GM21529 (cell line): Measurements from ENCODE around the gene TNXB.
"Not testable (repeated sequence)": the region's sequence is repeated elsewhere in the genome, so short reads cannot be mapped to it uniquely, and the experiment has no call there.

Experiments used
- ATAC-seq: cut with Tn5 transposase; IDR thresholded peaks from one replicate; pipeline ENCODE4 v1.9.1; 2021; ENCODE audit not compliant: unreplicated experiment

TNXB gene

GRCh38 chr6:32008616-32009015 lies 100.5 kb downstream of the TNXB start:
- not testable (repeated sequence) for ATAC-seq

DNA sequence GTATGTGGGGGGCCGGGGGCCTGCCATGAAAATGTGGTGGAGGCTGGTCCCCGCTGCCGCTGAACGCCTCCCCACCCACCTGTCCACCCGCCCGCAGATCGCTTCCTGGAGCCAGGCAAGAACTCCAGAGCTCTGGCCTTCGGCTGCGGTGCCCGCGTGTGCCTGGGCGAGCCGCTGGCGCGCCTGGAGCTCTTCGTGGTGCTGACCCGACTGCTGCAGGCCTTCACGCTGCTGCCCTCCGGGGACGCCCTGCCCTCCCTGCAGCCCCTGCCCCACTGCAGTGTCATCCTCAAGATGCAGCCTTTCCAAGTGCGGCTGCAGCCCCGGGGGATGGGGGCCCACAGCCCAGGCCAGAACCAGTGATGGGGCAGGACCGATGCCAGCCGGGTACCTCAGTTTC lies 101.1 kb downstream of the TNXB start:
- ATAC-seq, result not testable (repeated sequence)

- ATAC-seq, result not testable (repeated sequence)
Measured at GRCh38 chr6:32007086-32007485, 102.1 kb downstream of the TNXB start.

- ATAC-seq, result not testable (repeated sequence)
Measured at GRCh38 chr6:32005991-32006529, 103.1 kb downstream of the TNXB start.

DNA sequence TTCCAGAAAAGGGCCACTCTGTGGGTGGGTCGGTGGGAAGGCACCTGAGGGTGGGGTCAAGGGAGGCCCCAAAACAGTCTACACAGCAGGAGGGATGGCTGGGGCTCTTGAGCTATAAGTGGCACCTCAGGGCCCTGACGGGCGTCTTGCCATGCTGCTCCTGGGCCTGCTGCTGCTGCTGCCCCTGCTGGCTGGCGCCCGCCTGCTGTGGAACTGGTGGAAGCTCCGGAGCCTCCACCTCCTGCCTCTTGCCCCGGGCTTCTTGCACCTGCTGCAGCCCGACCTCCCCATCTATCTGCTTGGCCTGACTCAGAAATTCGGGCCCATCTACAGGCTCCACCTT lies 103.6 kb downstream of the TNXB start:
- ATAC-seq, result not testable (repeated sequence)

DNA sequence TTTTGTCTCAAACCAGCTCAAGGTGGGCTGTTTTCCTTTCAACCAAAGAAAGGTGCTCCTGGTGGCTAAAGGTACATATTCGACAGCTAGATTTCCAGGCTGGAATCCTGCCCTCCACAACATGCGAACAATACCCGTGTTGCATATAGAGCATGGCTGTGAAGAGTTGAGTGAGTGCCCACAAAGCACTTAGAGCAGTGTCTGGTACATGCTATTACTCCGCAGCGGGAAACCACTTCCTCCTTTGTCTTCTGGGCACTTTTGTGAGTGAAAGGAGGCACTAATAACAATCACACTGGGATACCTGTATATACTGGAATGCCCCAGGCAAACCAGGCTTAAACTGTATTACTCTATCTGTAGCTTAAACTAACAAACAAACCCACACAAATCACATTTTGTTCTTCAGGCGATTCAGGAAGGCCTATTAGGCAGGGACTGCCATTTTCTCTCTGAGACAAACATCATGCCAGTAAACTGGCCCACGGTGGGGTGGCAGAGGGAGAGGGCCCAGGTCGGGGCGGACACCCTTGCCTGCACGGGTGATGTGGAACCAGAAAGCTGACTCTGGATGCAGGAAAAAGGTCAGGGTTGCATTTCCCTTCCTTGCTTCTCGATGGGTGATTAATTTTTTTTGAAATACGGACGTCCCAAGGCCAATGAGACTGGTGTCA lies 104.1 kb downstream of the TNXB start:
- not testable (repeated sequence) for ATAC-seq

- ATAC-seq, result not testable (repeated sequence)
Measured at GRCh38 chr6:32004393-32004792, 104.7 kb downstream of the TNXB start.

DNA sequence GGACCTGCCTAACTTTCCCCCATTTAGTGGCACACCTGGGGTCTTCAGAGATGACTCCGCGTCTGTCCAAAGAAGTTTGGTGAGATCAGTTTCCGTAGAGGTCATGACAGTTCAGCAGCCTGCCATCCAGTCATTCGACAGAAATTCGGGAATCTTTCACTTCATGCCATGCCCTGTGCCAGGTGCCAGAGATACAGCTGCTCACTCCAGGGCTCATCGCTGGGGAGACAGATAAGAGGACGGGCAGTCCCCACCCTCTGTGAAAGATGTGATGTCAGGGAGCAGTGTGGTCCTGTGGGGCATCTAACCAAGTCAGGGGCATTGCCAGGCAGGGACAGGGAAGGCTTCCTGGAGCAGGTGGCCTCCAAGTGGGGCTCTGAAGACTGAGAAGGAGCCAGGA lies 105.8 kb downstream of the TNXB start:
- ATAC-seq, result not testable (repeated sequence)

DNA sequence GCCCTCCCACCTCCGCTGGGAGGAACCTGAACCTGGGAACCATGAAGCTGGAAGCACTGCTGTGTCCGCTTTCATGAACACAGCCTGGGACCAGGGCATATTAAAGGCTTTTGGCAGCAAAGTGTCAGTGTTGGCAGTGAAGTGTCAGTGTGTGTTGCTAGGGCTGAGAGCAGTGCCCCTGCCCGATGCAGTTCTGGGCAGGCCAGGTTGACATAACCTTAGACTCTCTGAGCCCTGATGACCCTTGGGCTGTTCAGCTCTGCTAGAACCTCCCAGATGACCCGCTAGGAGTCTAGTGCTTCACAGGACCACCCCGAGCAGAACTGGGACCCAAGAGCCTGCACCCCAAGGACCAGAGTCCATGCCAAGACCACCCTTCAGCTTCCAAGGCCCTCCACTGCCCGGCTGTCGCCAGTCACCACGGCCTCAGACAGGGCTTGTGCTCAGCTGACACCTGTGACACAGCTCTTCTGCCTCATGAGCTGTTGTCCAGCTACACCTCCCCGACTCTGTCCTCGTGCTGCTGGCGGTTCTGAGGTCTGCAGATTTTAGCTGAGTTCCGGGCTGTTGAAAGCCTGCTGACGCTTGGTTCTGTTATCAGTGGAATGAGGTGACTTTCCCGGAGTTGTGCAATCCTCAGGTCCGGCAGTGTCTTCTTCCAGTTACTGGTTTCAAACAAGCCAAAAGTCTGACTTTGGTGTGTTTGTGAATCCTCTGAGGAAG lies 106.4 kb downstream of the TNXB start:
- ATAC-seq, result not testable (repeated sequence)

- not testable (repeated sequence) for ATAC-seq
Measured at GRCh38 chr6:31996385-31996784, 112.8 kb downstream of the TNXB start.

DNA sequence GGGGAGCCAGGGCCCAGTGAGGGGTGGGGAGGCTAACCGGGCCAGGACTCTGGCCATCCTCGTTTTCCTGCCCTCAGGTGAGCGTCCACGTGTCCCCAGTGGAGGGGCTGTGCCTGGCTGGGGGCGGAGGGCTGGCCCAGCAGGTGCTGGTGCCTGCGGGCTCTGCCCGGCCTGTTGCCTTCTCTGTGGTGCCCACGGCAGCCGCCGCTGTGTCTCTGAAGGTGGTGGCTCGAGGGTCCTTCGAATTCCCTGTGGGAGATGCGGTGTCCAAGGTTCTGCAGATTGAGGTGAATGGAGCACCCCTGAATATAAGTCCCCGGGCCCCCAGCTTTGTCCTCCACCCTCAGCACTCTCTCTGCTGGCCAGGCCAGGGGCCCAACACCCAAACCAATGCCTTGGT lies 114.7 kb downstream of the TNXB start:
- not testable (repeated sequence) for ATAC-seq
